Body of pancreas (tissue), 4 donors: Measurements from ENCODE around the gene NOSTRIN.

Experiments used
- POLR2A ChIP-seq, 3 donors: fragments of 450-650 bp; IDR thresholded peaks; one replicate each; pipeline ENCODE4 v1.6.1; 2016; ENCODE audit warnings: antibody characterized with exemption in 3 of 3, mild to moderate bottlenecking in 2 of 3
- TF ChIP-seq, protein P1 (sequence below), 7 experiments: fragments of 450-650 bp in 4 of 7; fragments of 200-600 bp in 3 of 7; sonication (generic) in 3 of 7; IDR thresholded peaks; one replicate each; pipeline ENCODE4 v1.5.1; 2016 to 2019; ENCODE audit warnings: antibody characterized with exemption in 7 of 7

GRCh38 chr2:168892327-168892726 is 89.9 kb downstream of the NOSTRIN start:
- TF ChIP-seq, protein P1, sequence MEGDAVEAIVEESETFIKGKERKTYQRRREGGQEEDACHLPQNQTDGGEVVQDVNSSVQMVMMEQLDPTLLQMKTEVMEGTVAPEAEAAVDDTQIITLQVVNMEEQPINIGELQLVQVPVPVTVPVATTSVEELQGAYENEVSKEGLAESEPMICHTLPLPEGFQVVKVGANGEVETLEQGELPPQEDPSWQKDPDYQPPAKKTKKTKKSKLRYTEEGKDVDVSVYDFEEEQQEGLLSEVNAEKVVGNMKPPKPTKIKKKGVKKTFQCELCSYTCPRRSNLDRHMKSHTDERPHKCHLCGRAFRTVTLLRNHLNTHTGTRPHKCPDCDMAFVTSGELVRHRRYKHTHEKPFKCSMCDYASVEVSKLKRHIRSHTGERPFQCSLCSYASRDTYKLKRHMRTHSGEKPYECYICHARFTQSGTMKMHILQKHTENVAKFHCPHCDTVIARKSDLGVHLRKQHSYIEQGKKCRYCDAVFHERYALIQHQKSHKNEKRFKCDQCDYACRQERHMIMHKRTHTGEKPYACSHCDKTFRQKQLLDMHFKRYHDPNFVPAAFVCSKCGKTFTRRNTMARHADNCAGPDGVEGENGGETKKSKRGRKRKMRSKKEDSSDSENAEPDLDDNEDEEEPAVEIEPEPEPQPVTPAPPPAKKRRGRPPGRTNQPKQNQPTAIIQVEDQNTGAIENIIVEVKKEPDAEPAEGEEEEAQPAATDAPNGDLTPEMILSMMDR (IDR thresholded peaks at IDR 0.05): no peak
- TF ChIP-seq POLR2A (IDR thresholded peaks at IDR 0.05): no peak
